ENCODE data around the gene RPS14.
A peak's percentile ranks its signal among the peaks of the same experiment; 100 is the strongest.

RPS14 gene

DNA sequence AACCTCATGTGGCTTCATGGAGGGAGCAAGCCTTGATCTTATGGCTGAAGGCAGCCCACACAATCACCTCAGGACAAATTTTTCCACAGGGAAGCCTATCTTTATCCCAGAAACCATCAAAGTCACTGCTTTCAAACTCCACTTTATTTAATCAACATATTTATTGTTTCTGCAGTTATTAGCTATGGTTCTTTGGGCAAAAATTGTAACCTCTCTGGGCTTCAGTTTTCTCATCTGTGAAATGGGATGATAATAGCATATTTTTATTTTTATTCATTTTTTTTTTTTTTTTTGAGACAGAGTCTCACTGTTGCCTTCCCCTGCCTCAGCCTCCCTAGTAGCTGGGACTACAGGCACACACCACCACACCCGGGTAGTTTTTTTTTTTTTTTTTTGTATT, 2.1 kb upstream of the RPS14 start:
- Histone ChIP-seq H3K36me3 (ENCODE audit: control insufficient read depth, insufficient read depth, low read length) (peaks cover 12% of the 10 kb centered on the region), H3K4me3 (ENCODE audit: low read length) (no peak overlapping the region), H3K27me3 (ENCODE audit: control insufficient read depth, insufficient read depth, low read length) (no peaks in the 10 kb centered on the region), H3K27ac (ENCODE audit: low read depth, low read length) (no peak overlapping the region), H3K4me1 (ENCODE audit: control insufficient read depth, insufficient read depth, low read length) (peaks cover 14% of the 10 kb centered on the region), H3K9ac (ENCODE audit: low read length) (no peak overlapping the region)

DNA sequence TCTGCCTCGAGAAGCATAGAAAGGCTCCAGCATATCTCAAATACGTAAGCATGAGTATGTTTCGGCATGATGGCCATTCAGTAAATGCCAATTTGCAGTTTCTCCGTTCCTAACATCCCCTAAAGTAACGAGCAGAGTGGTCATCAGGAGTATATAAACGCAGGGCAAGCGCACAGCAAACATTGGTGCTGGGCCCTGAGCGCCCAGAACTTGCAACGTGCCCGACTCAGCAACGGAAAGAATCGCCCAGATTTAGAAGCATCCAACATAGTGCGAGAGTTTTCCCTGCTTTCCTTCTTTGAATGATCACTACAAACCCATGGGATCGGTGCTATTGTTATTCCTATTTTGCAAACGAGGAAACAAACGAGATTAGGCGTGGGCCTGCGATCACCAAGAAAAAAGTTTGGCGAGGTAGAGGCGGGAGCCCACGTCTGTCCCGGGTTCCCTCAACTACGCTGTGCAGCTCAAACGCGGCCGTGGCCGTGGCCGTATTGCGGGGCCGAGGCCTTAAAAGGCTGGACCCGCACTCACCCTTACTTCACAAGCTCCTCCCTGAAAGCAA, 505 bp downstream of the RPS14 start:
- H3K36me3 ChIP-seq (ENCODE audit: control insufficient read depth, insufficient read depth, low read length), result peaks cover 29% of the 10 kb centered on the region
- no peaks in the 10 kb centered on the region for H3K27me3 ChIP-seq (ENCODE audit: control insufficient read depth, insufficient read depth, low read length)
- H3K27ac ChIP-seq (ENCODE audit: low read depth, low read length), result peak overlapping the region; percentile 99
- peaks cover 14% of the 10 kb centered on the region for H3K4me1 ChIP-seq (ENCODE audit: control insufficient read depth, insufficient read depth, low read length)
- peak overlapping the region; percentile 89 for H3K9ac ChIP-seq (ENCODE audit: low read length)
- peak overlapping the region; percentile 94 for H3K4me3 ChIP-seq (ENCODE audit: low read length)

DNA sequence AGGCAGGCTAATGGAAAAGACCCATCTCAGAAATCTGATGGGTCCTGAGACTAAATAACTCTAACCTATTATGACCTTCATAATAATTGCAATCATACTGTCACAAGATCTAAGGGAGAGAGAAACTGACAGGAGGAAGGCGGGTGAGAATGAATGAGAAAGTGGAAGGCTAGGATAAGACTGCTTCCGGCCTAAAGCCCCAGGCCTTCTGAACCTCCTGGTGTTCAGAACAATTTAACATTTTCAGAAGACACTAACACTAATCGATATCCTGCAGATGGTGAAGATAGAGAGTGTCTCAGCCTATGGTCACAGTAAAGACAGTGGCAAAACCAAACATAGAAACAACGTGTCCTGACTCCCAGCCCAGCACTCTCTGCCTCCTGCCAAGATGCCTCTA, 1.2 kb downstream of the RPS14 start:
- H3K4me3 ChIP-seq (ENCODE audit: low read length), result peak overlapping the region; percentile 94
- peak overlapping the region; percentile 99 for H3K27ac ChIP-seq (ENCODE audit: low read depth, low read length)
- peak overlapping the region; percentile 89 for H3K9ac ChIP-seq (ENCODE audit: low read length)
- H3K27me3 ChIP-seq (ENCODE audit: control insufficient read depth, insufficient read depth, low read length), result no peaks in the 10 kb centered on the region
- H3K36me3 ChIP-seq (ENCODE audit: control insufficient read depth, insufficient read depth, low read length), result peaks cover 35% of the 10 kb centered on the region
- H3K4me1 ChIP-seq (ENCODE audit: control insufficient read depth, insufficient read depth, low read length), result peaks cover 14% of the 10 kb centered on the region

DNA sequence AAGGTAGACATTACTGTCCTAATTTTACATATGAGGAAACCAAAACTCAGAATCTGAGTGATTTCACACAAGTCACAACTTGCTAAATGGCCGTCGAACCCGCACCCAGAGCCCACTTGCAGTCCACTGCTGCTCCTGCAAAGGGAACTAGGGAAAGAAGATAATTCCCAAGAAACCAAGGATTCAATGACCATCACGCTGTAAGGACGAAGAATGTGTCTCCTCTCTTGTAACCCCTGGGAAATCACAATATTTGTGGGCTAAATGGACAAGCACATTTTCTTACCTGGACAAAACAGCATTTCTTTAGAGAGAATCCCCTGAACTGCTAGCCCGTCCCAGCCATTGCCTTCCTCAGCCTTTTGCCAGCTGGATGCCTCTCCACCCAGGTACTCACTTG, 2.4 kb downstream of the RPS14 start:
- Histone ChIP-seq H3K9ac (ENCODE audit: low read length) (no peak overlapping the region), H3K4me3 (ENCODE audit: low read length) (no peak overlapping the region), H3K36me3 (ENCODE audit: control insufficient read depth, insufficient read depth, low read length) (peaks cover 37% of the 10 kb centered on the region)

DNA sequence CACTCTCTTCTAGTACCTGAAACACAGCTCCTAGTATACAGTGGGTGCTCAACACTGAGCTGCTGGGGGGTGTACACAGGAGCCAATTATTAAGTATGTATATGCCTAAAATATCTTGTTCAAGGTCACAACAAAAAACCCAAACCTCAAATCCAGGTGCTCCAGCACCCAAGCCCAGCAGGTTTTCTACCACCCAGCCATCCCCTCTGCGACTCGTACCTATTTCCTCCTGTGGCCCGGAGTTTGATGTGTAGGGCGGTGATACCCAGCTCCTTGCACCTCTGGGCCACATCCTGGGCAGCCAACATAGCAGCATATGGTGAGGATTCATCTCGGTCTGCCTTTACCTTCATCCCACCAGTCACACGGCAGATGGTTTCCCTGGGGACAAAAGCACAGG, 3.0 kb downstream of the RPS14 start:
- peaks cover 37% of the 10 kb centered on the region for H3K36me3 ChIP-seq (ENCODE audit: control insufficient read depth, insufficient read depth, low read length)
- peaks cover 14% of the 10 kb centered on the region for H3K4me1 ChIP-seq (ENCODE audit: control insufficient read depth, insufficient read depth, low read length)
- H3K9ac ChIP-seq (ENCODE audit: low read length), result no peak overlapping the region
- no peak overlapping the region for H3K27ac ChIP-seq (ENCODE audit: low read depth, low read length)
- H3K27me3 ChIP-seq (ENCODE audit: control insufficient read depth, insufficient read depth, low read length), result no peaks in the 10 kb centered on the region
- no peak overlapping the region for H3K4me3 ChIP-seq (ENCODE audit: low read length)

More for the DNA sequence above, 2.4 kb downstream of the RPS14 start:
- H3K27ac ChIP-seq (ENCODE audit: low read depth, low read length), result no peak overlapping the region
- H3K27me3 ChIP-seq (ENCODE audit: control insufficient read depth, insufficient read depth, low read length), result no peaks in the 10 kb centered on the region
- H3K4me1 ChIP-seq (ENCODE audit: control insufficient read depth, insufficient read depth, low read length), result peaks cover 14% of the 10 kb centered on the region

DNA sequence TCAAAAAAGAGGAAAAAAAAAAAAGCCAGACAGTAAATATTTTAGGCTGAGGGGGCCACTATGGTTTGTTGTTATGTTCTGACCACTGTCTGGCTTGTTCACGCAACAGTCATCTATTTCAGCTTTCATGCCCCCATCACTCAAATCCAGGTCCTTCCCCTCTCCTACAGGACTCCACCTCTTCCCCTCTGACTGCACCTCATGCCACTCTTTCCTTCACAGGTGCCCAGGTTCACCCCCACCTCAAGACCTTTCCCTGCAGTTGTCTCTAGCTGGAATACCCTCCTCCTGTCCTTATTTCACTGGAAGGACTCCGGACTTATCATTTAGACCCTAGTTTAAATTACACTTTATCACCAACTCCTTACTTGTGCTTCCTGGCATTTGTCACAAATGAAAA, 3.5 kb downstream of the RPS14 start:
- H3K27me3 ChIP-seq (ENCODE audit: control insufficient read depth, insufficient read depth, low read length), result no peaks in the 10 kb centered on the region
- H3K9ac ChIP-seq (ENCODE audit: low read length), result no peak overlapping the region
- H3K4me3 ChIP-seq (ENCODE audit: low read length), result no peak overlapping the region
- H3K36me3 ChIP-seq (ENCODE audit: control insufficient read depth, insufficient read depth, low read length), result peaks cover 37% of the 10 kb centered on the region
- H3K4me1 ChIP-seq (ENCODE audit: control insufficient read depth, insufficient read depth, low read length), result peaks cover 14% of the 10 kb centered on the region
- no peak overlapping the region for H3K27ac ChIP-seq (ENCODE audit: low read depth, low read length)

DNA sequence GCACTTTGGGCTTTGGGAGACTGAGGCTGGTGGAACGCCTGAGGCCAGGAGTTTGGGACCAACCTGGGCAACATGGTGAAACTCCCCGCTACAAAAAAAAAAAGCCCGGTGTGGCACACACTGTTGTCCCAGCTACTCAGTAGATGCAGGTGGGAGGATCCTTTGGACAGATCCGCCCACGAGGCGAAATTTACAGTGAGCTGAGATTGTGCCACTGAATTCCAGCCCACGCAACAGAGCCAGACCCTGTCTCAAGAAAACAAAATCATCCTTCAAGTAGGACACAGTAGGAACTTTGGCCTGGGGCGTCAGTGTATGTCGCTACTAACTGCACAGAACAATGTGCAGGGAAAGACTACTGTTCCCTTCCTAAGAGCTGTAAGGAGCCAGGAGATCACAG, 4.8 kb downstream of the RPS14 start:
- Histone ChIP-seq H3K27me3 (ENCODE audit: control insufficient read depth, insufficient read depth, low read length) (no peaks in the 10 kb centered on the region), H3K27ac (ENCODE audit: low read depth, low read length) (no peak overlapping the region), H3K4me1 (ENCODE audit: control insufficient read depth, insufficient read depth, low read length) (peaks cover 14% of the 10 kb centered on the region), H3K4me3 (ENCODE audit: low read length) (no peak overlapping the region), H3K9ac (ENCODE audit: low read length) (no peak overlapping the region), H3K36me3 (ENCODE audit: control insufficient read depth, insufficient read depth, low read length) (peaks cover 37% of the 10 kb centered on the region)

DNA sequence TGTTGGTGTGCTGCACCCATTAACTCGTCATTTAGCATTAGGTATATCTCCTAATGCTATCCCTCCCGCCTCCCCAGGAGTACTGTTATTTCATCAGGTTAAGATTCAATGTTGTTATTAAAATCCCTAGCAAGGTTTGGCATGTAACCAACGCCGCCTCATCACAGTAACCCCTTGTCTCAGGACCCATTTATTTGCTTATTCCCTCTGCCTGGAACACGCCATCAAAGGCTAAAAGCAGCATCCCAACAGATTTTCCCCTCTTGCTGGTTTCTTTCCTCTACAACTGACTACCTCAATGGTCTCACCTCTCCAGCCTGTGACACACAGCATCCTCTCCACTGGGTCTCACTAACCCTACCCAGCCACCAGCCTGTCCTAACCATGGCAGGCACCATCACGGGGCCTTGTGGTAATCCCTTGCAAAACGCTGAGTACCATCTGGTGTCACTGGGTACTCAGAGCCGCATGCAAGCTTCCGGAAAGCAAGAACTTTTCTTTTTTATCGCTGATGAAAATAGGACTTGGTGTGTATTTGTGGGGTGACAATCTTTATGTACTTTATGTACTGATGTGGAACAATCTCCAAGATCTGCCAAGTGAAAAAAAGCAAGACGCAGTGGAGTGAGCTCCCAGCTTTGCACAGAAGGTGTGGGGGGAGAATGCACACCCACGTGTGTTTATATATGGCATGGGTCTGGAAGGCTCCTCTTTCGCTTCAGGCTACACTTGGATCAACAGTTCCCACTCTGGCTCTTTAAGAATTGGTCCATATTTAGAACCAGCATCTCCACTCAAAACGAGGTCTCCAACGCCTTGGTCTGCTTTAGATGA, 6.1 kb downstream of the RPS14 start:
- no peak overlapping the region for H3K27ac ChIP-seq (ENCODE audit: low read depth, low read length)
- peaks cover 8% of the 10 kb centered on the region for H3K4me1 ChIP-seq (ENCODE audit: control insufficient read depth, insufficient read depth, low read length)
- no peaks in the 10 kb centered on the region for H3K27me3 ChIP-seq (ENCODE audit: control insufficient read depth, insufficient read depth, low read length)
- peaks cover 37% of the 10 kb centered on the region for H3K36me3 ChIP-seq (ENCODE audit: control insufficient read depth, insufficient read depth, low read length)
- no peak overlapping the region for H3K4me3 ChIP-seq (ENCODE audit: low read length)
- no peak overlapping the region for H3K9ac ChIP-seq (ENCODE audit: low read length)

DNA sequence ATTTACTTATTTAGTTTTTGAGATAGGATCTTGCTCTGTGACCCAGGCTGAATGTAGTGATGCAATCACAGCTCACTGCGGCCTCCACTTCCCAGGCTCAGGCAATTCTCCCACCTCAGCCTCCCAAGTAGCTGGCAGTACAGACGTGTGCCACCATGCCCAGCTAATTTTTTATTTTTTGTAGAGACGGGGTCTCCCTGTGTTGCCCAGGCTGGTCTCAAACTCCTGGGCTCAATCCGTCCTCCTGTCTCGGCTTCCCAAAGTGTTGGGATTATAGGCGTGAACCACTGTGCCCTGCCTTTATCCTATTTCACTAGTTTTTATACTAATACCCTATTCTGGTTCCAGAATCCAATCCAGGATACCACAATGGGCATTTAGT, 6.8 kb downstream of the RPS14 start:
- Histone ChIP-seq H3K27me3 (ENCODE audit: control insufficient read depth, insufficient read depth, low read length) (no peaks in the 10 kb centered on the region), H3K9ac (ENCODE audit: low read length) (no peak overlapping the region), H3K27ac (ENCODE audit: low read depth, low read length) (no peak overlapping the region), H3K4me1 (ENCODE audit: control insufficient read depth, insufficient read depth, low read length) (peaks cover under 1% of the 10 kb centered on the region), H3K4me3 (ENCODE audit: low read length) (no peak overlapping the region), H3K36me3 (ENCODE audit: control insufficient read depth, insufficient read depth, low read length) (peaks cover 36% of the 10 kb centered on the region)

DNA sequence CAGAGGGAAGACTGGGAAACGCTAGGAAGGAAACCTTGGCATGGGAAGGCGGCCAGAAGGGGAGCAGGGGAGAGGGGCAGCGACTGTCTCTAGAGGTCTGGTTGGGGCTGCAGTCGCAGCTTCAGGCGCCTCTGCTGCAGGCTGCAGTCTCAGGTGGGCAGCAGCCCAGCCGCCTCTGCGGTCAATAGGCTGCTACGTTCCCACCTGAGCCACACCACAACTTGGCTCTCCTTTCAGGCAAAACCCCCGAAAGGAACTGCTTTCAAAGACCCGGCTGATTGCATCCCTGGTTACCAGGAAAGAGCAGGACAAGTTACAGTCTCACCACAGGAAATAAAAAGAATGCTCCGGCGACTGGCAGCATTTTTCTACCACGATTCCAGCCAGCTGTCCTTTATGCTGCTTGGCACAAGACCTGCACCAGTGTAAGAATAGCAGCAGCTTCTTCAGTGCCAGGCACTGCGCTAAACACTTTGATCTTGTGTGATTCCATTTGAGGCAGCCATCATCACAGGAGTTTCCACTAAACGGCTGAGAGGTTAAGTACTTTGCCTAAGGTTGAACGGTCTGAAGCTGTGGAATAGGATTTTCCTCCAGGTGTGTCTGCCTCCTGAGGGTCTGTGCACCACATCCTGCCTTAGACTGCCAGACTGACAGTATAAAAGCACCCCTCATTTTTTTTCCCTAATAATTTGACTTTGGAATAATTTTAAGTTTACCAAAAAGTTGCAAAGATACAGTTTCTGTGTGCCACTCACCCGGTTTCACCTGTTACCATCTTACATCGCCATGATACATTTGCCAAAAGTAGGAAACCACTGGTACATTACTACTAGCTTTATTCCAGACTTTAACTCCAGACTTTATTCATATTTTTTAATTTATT, 7.5 kb downstream of the RPS14 start:
- no peaks in the 10 kb centered on the region for H3K4me1 ChIP-seq (ENCODE audit: control insufficient read depth, insufficient read depth, low read length)
- peaks cover 30% of the 10 kb centered on the region for H3K36me3 ChIP-seq (ENCODE audit: control insufficient read depth, insufficient read depth, low read length)
- no peak overlapping the region for H3K9ac ChIP-seq (ENCODE audit: low read length)
- no peak overlapping the region for H3K4me3 ChIP-seq (ENCODE audit: low read length)
- no peaks in the 10 kb centered on the region for H3K27me3 ChIP-seq (ENCODE audit: control insufficient read depth, insufficient read depth, low read length)
- no peak overlapping the region for H3K27ac ChIP-seq (ENCODE audit: low read depth, low read length)

DNA sequence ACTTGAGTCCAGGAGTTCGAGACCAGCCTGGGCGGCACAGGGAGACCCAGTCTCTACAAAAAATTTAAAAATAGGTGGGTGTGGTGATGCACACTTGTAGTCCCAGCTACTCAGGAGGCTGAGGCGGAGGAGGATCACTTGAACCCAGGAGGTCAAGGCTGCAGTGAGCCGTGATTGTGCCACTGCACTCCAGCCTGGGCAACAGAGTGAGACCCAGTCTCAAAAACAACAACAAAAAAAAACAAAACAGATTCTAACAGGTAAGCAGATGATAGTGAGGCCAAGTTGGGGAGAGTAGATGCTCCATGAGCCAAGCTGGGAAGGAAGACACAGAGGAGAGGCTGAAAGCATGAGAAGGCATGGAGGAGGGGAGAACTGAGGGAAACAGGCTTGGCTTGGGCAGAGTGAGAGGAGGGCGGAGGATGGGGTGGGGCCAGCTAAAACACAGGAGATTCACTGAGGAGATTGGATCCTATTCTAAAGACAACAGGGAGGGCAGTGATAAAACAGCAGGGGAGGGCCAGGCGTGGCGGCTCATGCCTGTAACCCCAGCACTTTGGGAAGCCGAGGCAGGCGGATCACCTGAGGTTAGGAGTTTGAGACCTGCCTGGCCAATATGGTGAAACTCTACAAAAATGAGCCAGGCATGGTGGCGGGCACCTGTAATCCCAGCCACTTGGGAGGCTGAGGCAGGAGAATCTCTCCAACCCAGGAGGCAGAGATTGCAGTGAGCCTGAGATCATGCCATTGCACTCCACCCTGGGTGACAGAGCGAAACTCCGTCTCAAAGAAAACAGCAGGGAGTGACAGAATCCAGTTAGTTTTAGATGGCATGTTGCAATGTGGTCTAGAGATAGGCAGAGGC, 8.4 kb downstream of the RPS14 start:
- no peak overlapping the region for H3K9ac ChIP-seq (ENCODE audit: low read length)
- no peaks in the 10 kb centered on the region for H3K27me3 ChIP-seq (ENCODE audit: control insufficient read depth, insufficient read depth, low read length)
- H3K36me3 ChIP-seq (ENCODE audit: control insufficient read depth, insufficient read depth, low read length), result peaks cover 21% of the 10 kb centered on the region
- peaks cover 2% of the 10 kb centered on the region for H3K4me1 ChIP-seq (ENCODE audit: control insufficient read depth, insufficient read depth, low read length)
- H3K27ac ChIP-seq (ENCODE audit: low read depth, low read length), result no peak overlapping the region
- no peak overlapping the region for H3K4me3 ChIP-seq (ENCODE audit: low read length)

Measured in rectal smooth muscle tissue (tissue), 1 donor.